Measurements from ENCODE around the gene CBLN1.
"Not testable (repeated sequence)": the region's sequence is repeated elsewhere in the genome, so short reads cannot be mapped to it uniquely, and the experiment has no call there.

Gene CBLN1

DNA sequence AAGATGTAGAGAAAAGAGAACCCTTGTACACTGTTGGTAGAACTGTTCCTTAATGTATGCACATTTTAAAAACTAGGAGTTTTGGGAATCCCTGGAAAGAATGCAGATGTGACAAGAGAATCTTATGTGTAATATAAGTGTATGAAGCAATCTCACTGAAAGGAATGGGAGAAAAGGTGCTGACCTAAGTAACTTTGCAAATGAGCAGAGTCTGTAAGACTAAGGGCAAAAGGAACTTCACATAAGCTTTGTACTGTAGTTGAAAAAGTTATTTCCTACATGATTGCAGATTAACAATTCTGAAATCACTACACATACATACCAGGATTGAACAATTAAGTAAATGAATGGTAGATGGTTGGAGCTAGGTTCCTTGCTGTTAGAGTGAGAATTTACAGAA, 22.3 kb downstream of the CBLN1 start:
- DNase-seq (ENCODE audit: extremely low read depth, low read depth) = no peak
- no peak for TF ChIP-seq CTCF (IDR thresholded peaks at IDR 0.05; ENCODE audit: low read depth, low read length)

GRCh38 chr16:49250689-49251088, 30.9 kb downstream of the CBLN1 start:
- DNase-seq (ENCODE audit: extremely low read depth, low read depth) = no peak
- TF ChIP-seq CTCF (IDR thresholded peaks at IDR 0.05; ENCODE audit: low read depth, low read length) = no peak

GRCh38 chr16:49248227-49248626, 33.4 kb downstream of the CBLN1 start:
- no peak for TF ChIP-seq CTCF (IDR thresholded peaks at IDR 0.05; ENCODE audit: low read depth, low read length)

GRCh38 chr16:49236216-49236615, 45.4 kb downstream of the CBLN1 start:
- DNase-seq (ENCODE audit: extremely low read depth, low read depth) = no peak
- TF ChIP-seq CTCF (IDR thresholded peaks at IDR 0.05; ENCODE audit: low read depth, low read length) = no peak

More at GRCh38 chr16:49248227-49248626, 33.4 kb downstream of the CBLN1 start:
- no peak for DNase-seq (ENCODE audit: extremely low read depth, low read depth)

DNA sequence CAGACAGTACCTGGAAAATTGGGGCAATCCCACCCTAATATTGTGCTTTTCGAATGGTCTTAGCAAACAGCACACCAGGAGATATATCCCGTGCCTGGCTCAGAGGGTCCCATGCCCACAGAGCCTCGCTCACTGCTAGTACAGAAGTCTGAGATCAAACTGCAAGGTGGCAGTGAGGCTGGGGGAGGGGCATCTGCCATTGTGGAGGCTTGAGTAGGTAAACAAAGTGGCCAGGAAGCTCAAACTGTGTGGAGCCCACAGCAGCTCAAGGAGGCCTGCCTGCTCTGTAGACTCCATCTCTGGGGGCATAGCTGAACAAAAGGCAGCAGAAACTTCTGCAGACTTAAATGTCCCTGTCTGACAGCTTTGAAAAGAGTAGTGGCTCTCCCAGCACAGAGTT, 53.3 kb downstream of the CBLN1 start:
- not testable (repeated sequence) for DNase-seq (ENCODE audit: extremely low read depth, low read depth)
